ENCODE data around the gene ULK4. TPM values are rescaled to one million over a fixed set of nuclear protein-coding genes. Genes with fewer than 3 reads are reported as not detected.

The ULK4 gene
- total and polyA plus RNA-seq, 9 of the 15 experiments (the other 6 are each of a cell fraction or from before 2014, with no cell fraction given) = 3.0 to 5.9 (median 3.5) TPM

DNA sequence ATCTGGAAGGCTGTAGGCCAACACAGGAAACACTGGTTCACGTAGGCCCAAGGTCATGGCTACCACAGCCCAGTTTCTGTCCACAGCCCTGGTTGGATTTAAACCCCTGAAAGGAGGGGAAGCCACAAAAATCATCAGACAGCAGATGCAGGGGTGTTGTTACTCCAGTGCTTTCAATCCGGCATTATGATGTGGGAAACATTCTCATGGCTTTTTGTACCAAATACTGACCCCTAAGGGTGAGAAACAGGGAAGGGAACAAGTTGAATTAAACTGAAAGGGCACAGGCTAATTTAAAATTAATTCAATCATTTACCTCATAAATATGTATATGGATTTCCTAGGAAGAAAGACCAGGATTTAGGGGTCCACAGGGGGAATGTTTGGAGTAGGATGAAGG, 387.0 kb downstream of the ULK4 start:
- H3K4me3 ChIP-seq = no peak overlapping the region
- FAIRE-seq (no peak), ATAC-seq (no peak), DNase-seq (ENCODE audit: extremely low read depth in 1 of 4, low spot score in 3 of 4) (peak in 1 of 4 experiments; percentile 4)
- no peak overlapping the region for H3K9ac ChIP-seq (ENCODE audit: insufficient read depth in 1 of 2, low read depth in 2 of 2, low read length in 2 of 2)
- no peaks in the 10 kb centered on the region for H3K9me1 ChIP-seq (ENCODE audit: control insufficient read depth, insufficient read depth, low read length)
- peaks cover 4 to 8% of the 10 kb centered on the region in 2 experiments; a peak in 2 of 5 replicates for H3K27me3 ChIP-seq (ENCODE audit: control insufficient read depth in 2 of 2, insufficient read depth in 2 of 2, low read length in 2 of 2)
- BruUV-seq (replicated peaks) = no TSS peak
- no peak overlapping the region for H2AFZ ChIP-seq (ENCODE audit: low read depth, low read length)
- ChIA-PET POLR2A (no interaction called here), CTCF (ENCODE audit: low intra/inter-chr PET ratio) (no interaction called here)
- no peak overlapping the region for H3K4me2 ChIP-seq (ENCODE audit: insufficient read depth, low read length)
- no peak overlapping the region for H3K27ac ChIP-seq (ENCODE audit: extremely low read depth, low read depth, low read length)
- H3K9me3 ChIP-seq (replicated peaks; ENCODE audit: control insufficient read depth, insufficient read depth, low read depth, low read length) = no peaks in the 10 kb centered on the region
- WGBS (ENCODE audit: insufficient coverage, low coverage, missing lambda C conversion rate) = 0% methylated on average over 2 of the region's 2 CpGs
- no peaks in the 10 kb centered on the region for H3K4me1 ChIP-seq (replicated peaks in 1 of 2; ENCODE audit: control insufficient read depth in 2 of 2, insufficient read depth in 2 of 2, low read length in 2 of 2)
- H4K20me1 ChIP-seq (replicated peaks; ENCODE audit: control insufficient read depth, insufficient read depth, low read length) = no peaks in the 10 kb centered on the region
- in situ Hi-C loops (cut with MboI) (no loop called here), intact Hi-C loops (cut with micrococcal nuclease) (no loop called here)
- H3K79me2 ChIP-seq (ENCODE audit: control insufficient read depth, insufficient read depth, low read length) = no peaks in the 10 kb centered on the region
- H3K36me3 ChIP-seq (ENCODE audit: control insufficient read depth, insufficient read depth, low read length) = no peaks in the 10 kb centered on the region
- TF ChIP-seq, protein P1, sequence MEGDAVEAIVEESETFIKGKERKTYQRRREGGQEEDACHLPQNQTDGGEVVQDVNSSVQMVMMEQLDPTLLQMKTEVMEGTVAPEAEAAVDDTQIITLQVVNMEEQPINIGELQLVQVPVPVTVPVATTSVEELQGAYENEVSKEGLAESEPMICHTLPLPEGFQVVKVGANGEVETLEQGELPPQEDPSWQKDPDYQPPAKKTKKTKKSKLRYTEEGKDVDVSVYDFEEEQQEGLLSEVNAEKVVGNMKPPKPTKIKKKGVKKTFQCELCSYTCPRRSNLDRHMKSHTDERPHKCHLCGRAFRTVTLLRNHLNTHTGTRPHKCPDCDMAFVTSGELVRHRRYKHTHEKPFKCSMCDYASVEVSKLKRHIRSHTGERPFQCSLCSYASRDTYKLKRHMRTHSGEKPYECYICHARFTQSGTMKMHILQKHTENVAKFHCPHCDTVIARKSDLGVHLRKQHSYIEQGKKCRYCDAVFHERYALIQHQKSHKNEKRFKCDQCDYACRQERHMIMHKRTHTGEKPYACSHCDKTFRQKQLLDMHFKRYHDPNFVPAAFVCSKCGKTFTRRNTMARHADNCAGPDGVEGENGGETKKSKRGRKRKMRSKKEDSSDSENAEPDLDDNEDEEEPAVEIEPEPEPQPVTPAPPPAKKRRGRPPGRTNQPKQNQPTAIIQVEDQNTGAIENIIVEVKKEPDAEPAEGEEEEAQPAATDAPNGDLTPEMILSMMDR (IDR thresholded peaks at IDR 0.05 in 2 of 3, conservative IDR thresholded peaks at IDR 0.05 in 1 of 3; ENCODE audit: insufficient read depth in 2 of 3, low read depth in 1 of 3, low read length in 3 of 3) = 0 out of 6 replicates have a peak, but pooled peaks of 1 of the 3 experiments have one; percentile 18
- TF ChIP-seq, protein P2, sequence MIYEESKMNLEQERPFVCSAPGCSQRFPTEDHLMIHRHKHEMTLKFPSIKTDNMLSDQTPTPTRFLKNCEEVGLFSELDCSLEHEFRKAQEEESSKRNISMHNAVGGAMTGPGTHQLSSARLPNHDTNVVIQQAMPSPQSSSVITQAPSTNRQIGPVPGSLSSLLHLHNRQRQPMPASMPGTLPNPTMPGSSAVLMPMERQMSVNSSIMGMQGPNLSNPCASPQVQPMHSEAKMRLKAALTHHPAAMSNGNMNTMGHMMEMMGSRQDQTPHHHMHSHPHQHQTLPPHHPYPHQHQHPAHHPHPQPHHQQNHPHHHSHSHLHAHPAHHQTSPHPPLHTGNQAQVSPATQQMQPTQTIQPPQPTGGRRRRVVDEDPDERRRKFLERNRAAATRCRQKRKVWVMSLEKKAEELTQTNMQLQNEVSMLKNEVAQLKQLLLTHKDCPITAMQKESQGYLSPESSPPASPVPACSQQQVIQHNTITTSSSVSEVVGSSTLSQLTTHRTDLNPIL (CRISPR knock-in tag; IDR thresholded peaks at IDR 0.05) = no peak
- peak in 1 of 2 experiments; percentile 11; a peak in 1 of 4 replicates for TF ChIP-seq RAD21 (CRISPR knock-in tag; conservative IDR thresholded peaks at IDR 0.05 in 1 of 2, IDR thresholded peaks at IDR 0.05 in 1 of 2)

Data from K562 (cell line).